Vagina (tissue), 2 donors: Measurements from ENCODE around the gene ARID1B.

Experiments
- POLR2AphosphoS5 ChIP-seq, 2 donors: sonication (generic); formaldehyde crosslinking; IDR thresholded peaks; one replicate each; pipeline ENCODE4 v1.9.0; 2017; ENCODE audit warnings: antibody characterized with exemption in 2 of 2, mild to moderate bottlenecking in 2 of 2, low read depth in 1 of 2; ENCODE audit not compliant: insufficient read depth in 1 of 2
- TF ChIP-seq, protein P1 (sequence below), 3 experiments: fragments of 450-650 bp in 2 of 3; fragments of 200-600 bp in 1 of 3; sonication (generic) in 1 of 3; IDR thresholded peaks; one replicate each; pipeline ENCODE4 v1.5.1; 2017 to 2019; ENCODE audit warnings: antibody characterized with exemption in 3 of 3, mild to moderate bottlenecking in 2 of 3, moderate library complexity in 2 of 3

DNA sequence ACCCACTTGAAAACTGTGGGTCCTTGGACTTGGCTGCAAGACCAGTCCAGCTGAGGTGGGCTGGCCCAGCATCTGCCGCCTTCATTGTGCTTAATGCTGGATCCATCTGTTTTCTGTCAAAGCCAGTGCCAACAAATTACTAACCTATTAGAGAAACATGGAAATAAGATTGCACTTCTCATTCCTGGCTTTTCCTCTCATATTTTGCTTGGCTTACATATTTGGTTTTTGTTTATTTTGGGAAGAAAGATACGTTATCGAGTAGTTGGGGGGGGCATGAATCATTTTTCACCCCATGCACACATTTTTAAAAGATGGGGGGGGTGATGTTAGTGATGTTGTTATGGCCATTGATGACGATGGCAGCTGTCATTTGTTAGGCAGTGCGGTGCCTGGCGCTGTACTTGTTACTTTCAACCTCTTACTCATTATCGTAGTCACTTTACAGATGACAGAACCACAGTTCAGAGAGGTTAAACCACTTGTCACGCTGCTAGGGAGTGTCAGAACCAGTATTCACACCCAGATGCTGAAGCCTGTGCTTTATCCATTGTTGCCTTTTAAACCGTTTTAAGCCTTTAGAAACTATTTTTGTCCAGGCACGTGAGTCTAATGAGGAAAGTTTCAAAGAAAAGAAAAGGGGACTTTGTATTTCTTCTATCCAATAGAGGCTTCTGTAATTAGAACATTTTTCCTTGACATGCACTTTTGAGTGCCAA lies 366.2 kb downstream of the ARID1B start:
- TF ChIP-seq, protein P1, sequence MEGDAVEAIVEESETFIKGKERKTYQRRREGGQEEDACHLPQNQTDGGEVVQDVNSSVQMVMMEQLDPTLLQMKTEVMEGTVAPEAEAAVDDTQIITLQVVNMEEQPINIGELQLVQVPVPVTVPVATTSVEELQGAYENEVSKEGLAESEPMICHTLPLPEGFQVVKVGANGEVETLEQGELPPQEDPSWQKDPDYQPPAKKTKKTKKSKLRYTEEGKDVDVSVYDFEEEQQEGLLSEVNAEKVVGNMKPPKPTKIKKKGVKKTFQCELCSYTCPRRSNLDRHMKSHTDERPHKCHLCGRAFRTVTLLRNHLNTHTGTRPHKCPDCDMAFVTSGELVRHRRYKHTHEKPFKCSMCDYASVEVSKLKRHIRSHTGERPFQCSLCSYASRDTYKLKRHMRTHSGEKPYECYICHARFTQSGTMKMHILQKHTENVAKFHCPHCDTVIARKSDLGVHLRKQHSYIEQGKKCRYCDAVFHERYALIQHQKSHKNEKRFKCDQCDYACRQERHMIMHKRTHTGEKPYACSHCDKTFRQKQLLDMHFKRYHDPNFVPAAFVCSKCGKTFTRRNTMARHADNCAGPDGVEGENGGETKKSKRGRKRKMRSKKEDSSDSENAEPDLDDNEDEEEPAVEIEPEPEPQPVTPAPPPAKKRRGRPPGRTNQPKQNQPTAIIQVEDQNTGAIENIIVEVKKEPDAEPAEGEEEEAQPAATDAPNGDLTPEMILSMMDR (IDR thresholded peaks at IDR 0.05) = no peak
- TF ChIP-seq POLR2AphosphoS5 (IDR thresholded peaks at IDR 0.05; ENCODE audit: insufficient read depth in 1 of 2, low read depth in 1 of 2) = no peak
